Activated CD8-positive, alpha-beta T cell treated with anti-CD3 and anti-CD28 coated beads for 36 hours (primary cell): ENCODE results near the gene SLC4A8. TPM values are rescaled to one million over a fixed set of nuclear protein-coding genes. Genes with fewer than 3 reads are reported as not detected.

Experiments
- ATAC-seq: fragments of 200-7000 bp; cut with Tn5 transposase; one replicate; pipeline ENCODE4 v1.10.0; 2021; ENCODE audit warnings: mild to moderate bottlenecking, moderate library complexity
- CTCF ChIA-PET: fragments of 350-600 bp; sonication (Branson Sonifier 250); formaldehyde crosslinking; loops from one replicate; lab custom pipeline; 2021; ENCODE audit warnings: antibody characterized with exemption; lab: Charles Lee
- POLR2A ChIA-PET: fragments of 350-600 bp; sonication (Branson Sonifier 250); formaldehyde crosslinking; loops from one replicate; lab custom pipeline; 2021; ENCODE audit warnings: antibody characterized with exemption; lab: Charles Lee
- DNase-seq: peaks from one replicate; pipeline ENCODE4 v3.0.0-alpha.2; 2020
- H3K27ac Mint-ChIP-seq: one replicate; pipeline ENCODE4 v1.8.0; 2021; ENCODE audit warnings: mild to moderate bottlenecking, mixed read lengths
- H3K27me3 Mint-ChIP-seq: one replicate; pipeline ENCODE4 v1.8.0; 2021; ENCODE audit warnings: mixed read lengths
- H3K36me3 Mint-ChIP-seq: one replicate; pipeline ENCODE4 v1.8.0; 2021; ENCODE audit warnings: low read depth, mixed read lengths
- H3K4me1 Mint-ChIP-seq: one replicate; pipeline ENCODE4 v1.8.0; 2021; ENCODE audit warnings: low read depth, mixed read lengths
- H3K4me3 Mint-ChIP-seq: one replicate; pipeline ENCODE4 v1.8.0; 2021; ENCODE audit warnings: mild to moderate bottlenecking, moderate library complexity, mixed read lengths
- H3K9me3 Mint-ChIP-seq: one replicate; pipeline ENCODE4 v1.8.0; 2021; ENCODE audit warnings: mixed read lengths
- intact Hi-C: fragments of 100-400 bp; cut with micrococcal nuclease; formaldehyde crosslinking; loops from one replicate; pipeline ENCODE4 v1.10.0; 2022
- total RNA-seq, 2 experiments: library from RNA; stranded (reverse); gene quantifications; one replicate each; pipeline ENCODE4 v1.2.3, GENCODE V29; 2021
- TF ChIP-seq, protein P1 (sequence below): fragments of 200-600 bp; IDR thresholded peaks from one replicate; pipeline ENCODE4 v1.8.0; 2022; ENCODE audit warnings: antibody characterized with exemption, mild to moderate bottlenecking

Gene SLC4A8
- total RNA-seq, 2 experiments from 2014 or later, result 1.1 to 2.7 TPM

GRCh38 chr12:51404627-51405026 lies 20.0 kb upstream of the SLC4A8 start:
- intact Hi-C loops, result no loop called here
- TF ChIP-seq, protein P1, sequence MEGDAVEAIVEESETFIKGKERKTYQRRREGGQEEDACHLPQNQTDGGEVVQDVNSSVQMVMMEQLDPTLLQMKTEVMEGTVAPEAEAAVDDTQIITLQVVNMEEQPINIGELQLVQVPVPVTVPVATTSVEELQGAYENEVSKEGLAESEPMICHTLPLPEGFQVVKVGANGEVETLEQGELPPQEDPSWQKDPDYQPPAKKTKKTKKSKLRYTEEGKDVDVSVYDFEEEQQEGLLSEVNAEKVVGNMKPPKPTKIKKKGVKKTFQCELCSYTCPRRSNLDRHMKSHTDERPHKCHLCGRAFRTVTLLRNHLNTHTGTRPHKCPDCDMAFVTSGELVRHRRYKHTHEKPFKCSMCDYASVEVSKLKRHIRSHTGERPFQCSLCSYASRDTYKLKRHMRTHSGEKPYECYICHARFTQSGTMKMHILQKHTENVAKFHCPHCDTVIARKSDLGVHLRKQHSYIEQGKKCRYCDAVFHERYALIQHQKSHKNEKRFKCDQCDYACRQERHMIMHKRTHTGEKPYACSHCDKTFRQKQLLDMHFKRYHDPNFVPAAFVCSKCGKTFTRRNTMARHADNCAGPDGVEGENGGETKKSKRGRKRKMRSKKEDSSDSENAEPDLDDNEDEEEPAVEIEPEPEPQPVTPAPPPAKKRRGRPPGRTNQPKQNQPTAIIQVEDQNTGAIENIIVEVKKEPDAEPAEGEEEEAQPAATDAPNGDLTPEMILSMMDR, result no peak
- H3K9me3 Mint-ChIP-seq, result no peaks in the 10 kb centered on the region
- POLR2A ChIA-PET, result no interaction called here
- peaks cover 3% of the 10 kb centered on the region for H3K4me1 Mint-ChIP-seq
- no peaks in the 10 kb centered on the region for H3K27me3 Mint-ChIP-seq
- DNase-seq, result no peak
- no peak overlapping the region for H3K4me3 Mint-ChIP-seq
- CTCF ChIA-PET, result no interaction called here
- no peaks in the 10 kb centered on the region for H3K36me3 Mint-ChIP-seq
- no peak for ATAC-seq
- no peak overlapping the region for H3K27ac Mint-ChIP-seq

DNA sequence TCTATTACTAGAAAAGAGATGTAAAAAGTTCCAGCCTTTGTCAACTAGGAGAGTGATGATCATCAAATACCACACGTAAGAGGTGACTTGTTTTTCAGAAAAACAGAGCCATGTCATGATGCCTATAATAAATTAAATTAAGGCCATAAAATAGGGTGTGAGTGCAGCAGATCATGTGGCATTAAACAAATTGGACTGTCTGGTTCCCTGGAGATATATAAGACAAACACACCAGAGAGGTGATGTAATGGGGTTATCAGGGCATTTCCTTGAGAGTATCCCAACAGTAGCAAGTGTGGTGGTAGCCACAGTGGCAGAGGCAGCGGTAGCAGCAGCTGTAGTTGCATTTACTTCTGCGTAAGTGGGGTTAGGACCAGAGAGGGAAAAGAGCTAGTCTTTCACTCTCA lies 18.8 kb upstream of the SLC4A8 start:
- H3K9me3 Mint-ChIP-seq, result no peaks in the 10 kb centered on the region
- DNase-seq, result no peak
- no peaks in the 10 kb centered on the region for H3K27me3 Mint-ChIP-seq
- no peak for ATAC-seq
- intact Hi-C loops, result no loop called here
- H3K4me3 Mint-ChIP-seq, result no peak overlapping the region
- CTCF ChIA-PET, result no interaction called here
- H3K36me3 Mint-ChIP-seq, result no peaks in the 10 kb centered on the region
- no peak overlapping the region for H3K27ac Mint-ChIP-seq
- TF ChIP-seq, protein P1, result no peak
- POLR2A ChIA-PET, result interaction anchor here (0.6 kb wide), 1 partner anchor 64 kb away, joined by 3 read pairs; no protein-coding TSS in a partner anchor
- peaks cover 3% of the 10 kb centered on the region for H3K4me1 Mint-ChIP-seq

GRCh38 chr12:51406290-51406689 lies 18.3 kb upstream of the SLC4A8 start:
- Mint-ChIP-seq H3K27me3 (no peaks in the 10 kb centered on the region), H3K27ac (no peak overlapping the region), H3K36me3 (no peaks in the 10 kb centered on the region), H3K4me3 (no peak overlapping the region), H3K4me1 (peaks cover 3% of the 10 kb centered on the region), H3K9me3 (no peaks in the 10 kb centered on the region)
- TF ChIP-seq, protein P1, result no peak
- ChIA-PET CTCF (no interaction called here), POLR2A (interaction anchor here (0.6 kb wide), 1 partner anchor 65 kb away, joined by 3 read pairs; no protein-coding TSS in a partner anchor)
- DNase-seq (no peak), ATAC-seq (no peak)
- intact Hi-C loops, result no loop called here

DNA sequence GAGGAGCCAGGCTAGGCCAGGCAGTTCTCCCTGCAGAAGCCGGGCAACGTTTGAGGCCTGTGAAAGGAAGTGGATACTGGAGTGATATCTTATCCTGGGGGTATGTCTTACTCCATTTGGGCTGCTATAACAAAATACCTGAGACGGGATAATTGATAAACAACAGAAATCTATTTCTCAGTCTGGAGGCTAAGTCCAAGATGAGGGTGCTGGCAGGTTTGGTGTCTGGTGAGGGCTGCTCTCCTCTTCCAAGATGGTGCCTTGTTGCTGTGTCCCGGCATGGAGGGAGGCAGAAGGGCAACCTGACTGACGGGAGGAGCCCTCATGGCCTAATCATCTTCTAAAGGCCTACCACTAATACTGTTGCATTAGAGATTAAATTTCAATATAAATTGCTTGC lies 17.8 kb upstream of the SLC4A8 start:
- Mint-ChIP-seq H3K27ac (no peak overlapping the region), H3K9me3 (no peaks in the 10 kb centered on the region), H3K27me3 (no peaks in the 10 kb centered on the region), H3K36me3 (no peaks in the 10 kb centered on the region), H3K4me3 (no peak overlapping the region), H3K4me1 (peaks cover 3% of the 10 kb centered on the region)
- TF ChIP-seq, protein P1, result no peak
- DNase-seq (no peak), ATAC-seq (no peak)
- intact Hi-C loops, result no loop called here
- POLR2A ChIA-PET, result no interaction called here
- CTCF ChIA-PET, result no interaction called here

GRCh38 chr12:51407604-51408003 lies 17.0 kb upstream of the SLC4A8 start:
- H3K36me3 Mint-ChIP-seq, result no peaks in the 10 kb centered on the region
- CTCF ChIA-PET, result no interaction called here
- no peak for ATAC-seq
- peaks cover 3% of the 10 kb centered on the region for H3K4me1 Mint-ChIP-seq
- TF ChIP-seq, protein P1, result no peak
- no peak overlapping the region for H3K27ac Mint-ChIP-seq
- H3K4me3 Mint-ChIP-seq, result no peak overlapping the region
- H3K9me3 Mint-ChIP-seq, result no peaks in the 10 kb centered on the region
- POLR2A ChIA-PET, result no interaction called here
- DNase-seq, result no peak
- no peaks in the 10 kb centered on the region for H3K27me3 Mint-ChIP-seq
- intact Hi-C loops, result no loop called here
